ENCODE measurements around the gene ATG4C. TPM values are rescaled to one million over a fixed set of nuclear protein-coding genes. Genes with fewer than 3 reads are reported as not detected.
A peak's percentile ranks its signal among the peaks of the same experiment; 100 is the strongest.
"Not testable (repeated sequence)": the region's sequence is repeated elsewhere in the genome, so short reads cannot be mapped to it uniquely, and the experiment has no call there.

ATG4C gene, protein sequence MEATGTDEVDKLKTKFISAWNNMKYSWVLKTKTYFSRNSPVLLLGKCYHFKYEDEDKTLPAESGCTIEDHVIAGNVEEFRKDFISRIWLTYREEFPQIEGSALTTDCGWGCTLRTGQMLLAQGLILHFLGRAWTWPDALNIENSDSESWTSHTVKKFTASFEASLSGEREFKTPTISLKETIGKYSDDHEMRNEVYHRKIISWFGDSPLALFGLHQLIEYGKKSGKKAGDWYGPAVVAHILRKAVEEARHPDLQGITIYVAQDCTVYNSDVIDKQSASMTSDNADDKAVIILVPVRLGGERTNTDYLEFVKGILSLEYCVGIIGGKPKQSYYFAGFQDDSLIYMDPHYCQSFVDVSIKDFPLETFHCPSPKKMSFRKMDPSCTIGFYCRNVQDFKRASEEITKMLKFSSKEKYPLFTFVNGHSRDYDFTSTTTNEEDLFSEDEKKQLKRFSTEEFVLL
- 19.2 TPM for polyA plus RNA-seq (ENCODE audit: insufficient read length)
- long read RNA-seq, donor 1, transcript ATG4C-201 (11 exons, 2,938 nt): major isoform, 6 of 8 reads
- long read RNA-seq, donor 1, partial matches to known transcripts: 0 of 8 reads
- long read RNA-seq, donor 1, other reads (novel, unspliced or antisense): 0 of 8 reads
- long read RNA-seq, donor 2, partial matches to known transcripts: 0 of 4 reads
- long read RNA-seq, donor 2, other reads (novel, unspliced or antisense): 0 of 4 reads
- long read RNA-seq, donor 3, partial matches to known transcripts: 0 of 4 reads
- long read RNA-seq, donor 3, other reads (novel, unspliced or antisense): 0 of 4 reads
- long read RNA-seq, donor 4: 0 reads
- long read RNA-seq, donor 5, partial matches to known transcripts: 0 of 5 reads
- long read RNA-seq, donor 5, other reads (novel, unspliced or antisense): 0 of 5 reads
- long read RNA-seq, donor 6, transcript ATG4C-201 (11 exons, 2,938 nt): major isoform, 5 of 9 reads
- long read RNA-seq, donor 6, partial matches to known transcripts: 0 of 9 reads
- long read RNA-seq, donor 6, other reads (novel, unspliced or antisense): 0 of 9 reads
- long read RNA-seq, donor 7, partial matches to known transcripts: 0 of 4 reads
- long read RNA-seq, donor 7, other reads (novel, unspliced or antisense): 0 of 4 reads
- long read RNA-seq, donor 8, partial matches to known transcripts: 0 of 2 reads
- long read RNA-seq, donor 8, other reads (novel, unspliced or antisense): 0 of 2 reads

DNA sequence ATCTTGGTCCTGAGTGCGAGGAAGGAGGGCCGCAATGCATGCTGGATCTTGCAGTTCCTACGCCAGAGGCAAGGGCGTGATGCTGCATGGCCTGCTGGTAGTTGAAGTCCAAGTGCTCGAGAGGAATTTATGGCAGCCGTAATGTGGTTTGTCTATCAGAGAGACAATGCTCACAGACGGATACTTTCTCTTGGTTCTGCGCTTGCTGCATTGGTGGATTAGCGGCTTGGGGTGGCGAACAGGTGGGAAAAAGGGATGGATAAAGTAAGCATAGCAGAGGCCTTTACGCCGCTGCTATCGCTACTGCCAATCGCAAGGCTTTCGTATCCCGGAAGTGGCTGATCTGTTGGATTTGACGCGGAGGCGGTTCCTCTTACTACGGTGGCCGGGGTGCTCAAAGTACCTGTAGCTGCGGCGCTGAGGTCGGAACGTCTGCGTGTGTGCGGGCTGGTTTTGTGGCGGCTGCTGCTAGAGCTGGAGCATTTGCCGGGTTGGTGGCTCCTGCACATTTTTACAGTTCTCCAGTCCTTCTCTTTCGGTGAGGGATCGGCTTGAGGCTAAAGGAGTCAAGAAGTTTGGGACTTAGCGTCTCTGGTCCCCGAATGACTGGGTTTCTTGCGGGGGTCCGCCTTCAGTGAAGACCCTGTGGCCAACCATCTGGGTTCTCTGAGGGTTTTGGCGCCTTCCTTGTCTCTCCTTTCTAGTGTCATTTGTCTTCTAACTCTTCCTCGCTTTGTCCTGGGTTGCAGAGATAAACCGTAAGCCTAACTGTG is at the start of gene ATG4C:
Gene ATG4C, plus strand, starts transcription at position 397 of the 773 bp plus-strand sequence. CDS start 19,655 bp downstream, outside the sequence.
- peak; percentile 95 for DNase-seq

DNA sequence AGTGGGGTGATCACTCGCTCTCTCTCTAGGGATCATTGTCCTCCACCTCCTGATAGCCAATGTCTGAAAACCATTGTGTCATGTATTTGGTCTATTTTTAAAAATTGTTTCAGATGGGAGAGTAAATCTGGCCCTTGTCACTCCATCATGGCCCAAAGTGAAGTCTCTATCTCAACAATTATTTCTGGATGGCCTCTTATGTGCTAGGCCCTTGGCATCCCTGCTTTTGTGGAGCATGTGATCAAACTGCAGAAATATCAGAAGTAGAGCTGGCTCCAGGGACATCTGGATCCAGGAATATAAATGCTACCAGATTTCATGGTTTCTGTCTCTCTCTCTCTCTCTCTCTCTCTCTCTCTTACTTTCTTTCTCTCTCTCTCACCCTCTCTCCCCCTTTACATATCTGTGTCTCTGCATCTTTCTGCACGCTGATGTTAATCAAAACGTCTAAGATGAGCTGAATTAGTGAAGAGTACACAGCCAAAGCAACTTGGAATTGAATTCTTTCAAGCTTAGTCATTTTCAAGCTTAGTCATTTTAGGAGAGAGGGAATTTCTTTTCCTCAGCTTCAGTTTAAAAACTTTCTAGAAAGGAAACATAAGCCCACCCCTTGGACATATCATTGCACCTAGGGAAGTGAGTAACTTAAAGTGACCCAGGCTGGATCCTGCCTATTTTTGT is 48.3 kb upstream of the ATG4C start:
- DNase-seq: no peak

DNA sequence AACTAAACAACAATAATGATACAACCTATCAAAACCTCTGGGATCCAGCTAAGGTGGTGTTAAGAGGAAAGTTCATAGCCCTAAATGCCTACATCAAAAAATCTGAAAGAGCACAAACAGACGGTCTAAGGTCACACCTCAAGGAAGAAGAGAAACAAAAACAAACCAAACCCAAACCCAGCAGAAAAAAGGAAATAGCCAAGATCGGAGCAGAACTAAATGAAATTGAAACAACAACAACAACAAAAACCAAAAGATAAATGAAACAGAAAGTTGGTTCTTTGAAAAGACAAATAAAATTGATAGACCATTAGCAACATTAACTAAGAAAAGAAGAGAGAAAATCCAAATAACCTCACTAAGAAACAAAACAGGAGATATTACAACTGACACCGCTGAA is 43.2 kb upstream of the ATG4C start:
- DNase-seq: not testable (repeated sequence)

DNA sequence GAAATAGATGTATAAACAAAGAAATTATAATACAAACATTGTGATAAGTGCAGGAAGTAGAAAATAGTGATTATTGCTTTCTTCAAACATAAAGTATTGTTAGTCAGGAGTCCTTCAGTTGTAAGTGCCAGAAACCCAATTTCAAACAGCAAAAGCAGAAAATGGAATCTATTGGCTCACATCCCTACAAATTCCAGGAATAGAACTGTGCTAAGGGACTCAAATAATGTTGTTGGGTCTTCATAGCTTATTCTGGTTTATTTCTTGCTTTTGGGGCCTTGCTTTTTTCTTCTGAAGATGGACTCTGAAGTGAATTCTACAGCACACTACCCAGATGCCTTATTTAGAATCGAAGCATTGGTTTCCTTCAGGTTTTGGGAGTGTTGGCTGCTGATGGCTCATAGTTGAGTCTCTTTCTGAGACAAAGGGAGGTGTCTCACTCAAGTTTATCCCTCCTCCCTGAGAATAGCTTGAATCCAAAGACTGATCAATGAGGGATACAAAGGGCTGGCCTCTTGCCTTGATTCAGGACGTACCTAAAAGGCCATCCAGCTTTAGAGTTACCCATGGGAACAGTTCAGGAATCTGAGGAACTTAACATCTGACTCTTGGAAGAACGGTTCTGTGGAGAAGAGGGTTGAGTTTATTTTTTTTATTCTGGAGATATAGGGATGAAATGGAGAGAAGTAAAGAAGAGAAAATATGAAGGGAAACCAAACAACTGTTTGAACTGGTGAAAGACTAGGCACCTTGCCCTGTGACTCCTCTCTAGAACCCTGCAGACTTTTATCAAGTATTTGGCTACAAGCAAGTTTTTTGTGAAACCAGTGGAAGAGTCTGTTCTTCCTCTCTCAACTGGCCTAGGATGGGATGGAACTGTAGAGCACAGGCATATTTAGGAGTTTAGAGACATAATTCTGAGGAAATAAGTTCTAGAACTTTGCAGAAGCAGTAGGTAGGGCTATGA is 39.0 kb upstream of the ATG4C start:
- DNase-seq: no peak

DNA sequence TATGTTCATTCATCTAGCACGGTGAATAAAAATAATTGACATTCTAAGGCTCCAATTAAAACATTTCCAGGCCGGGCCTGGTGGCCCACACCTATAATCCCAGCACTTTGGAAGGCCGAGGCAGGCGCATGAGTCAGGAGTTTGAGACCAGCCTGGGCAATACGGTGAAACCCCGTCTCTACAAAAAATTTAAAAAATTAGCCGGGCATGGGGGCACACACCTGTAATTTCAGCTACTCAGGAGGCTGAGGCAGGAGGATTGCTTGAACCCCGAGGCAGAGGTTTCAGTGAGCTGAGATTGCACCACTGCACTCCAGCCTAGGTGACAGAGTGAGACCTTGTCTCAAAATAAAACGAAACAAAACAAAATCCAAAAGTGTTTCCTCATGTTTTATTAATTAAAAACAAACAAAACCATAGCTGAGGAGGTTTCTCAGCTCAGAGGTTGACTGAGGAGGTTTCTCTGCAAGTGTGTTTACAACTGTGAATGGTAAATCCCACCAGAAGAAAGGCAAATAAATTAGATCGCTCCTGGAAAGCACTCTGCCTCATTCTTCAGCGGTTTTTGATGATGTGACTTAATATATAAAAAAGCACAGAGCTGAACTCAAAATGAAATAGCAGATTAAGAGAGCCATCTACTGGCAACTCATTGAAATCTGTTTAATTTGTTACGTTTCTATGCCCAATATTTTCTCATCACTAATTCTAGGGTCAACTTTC is 37.7 kb upstream of the ATG4C start:
- peak; percentile 50 for DNase-seq

DNA sequence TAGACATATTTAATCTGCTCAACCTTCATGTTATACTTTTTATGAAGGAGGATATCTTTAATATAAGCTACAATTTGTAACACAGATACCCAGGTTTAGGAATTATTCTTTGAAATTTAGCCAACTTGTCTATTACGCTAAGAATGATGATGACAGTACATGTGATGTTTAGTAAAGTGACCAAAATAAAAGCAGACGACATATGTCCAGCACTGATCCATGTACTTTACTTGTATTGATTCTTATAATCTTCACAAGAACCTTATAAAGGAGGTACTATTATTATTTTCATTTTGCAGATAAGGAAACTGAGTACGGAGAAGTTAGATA is 37.2 kb upstream of the ATG4C start:
- no peak for DNase-seq

DNA sequence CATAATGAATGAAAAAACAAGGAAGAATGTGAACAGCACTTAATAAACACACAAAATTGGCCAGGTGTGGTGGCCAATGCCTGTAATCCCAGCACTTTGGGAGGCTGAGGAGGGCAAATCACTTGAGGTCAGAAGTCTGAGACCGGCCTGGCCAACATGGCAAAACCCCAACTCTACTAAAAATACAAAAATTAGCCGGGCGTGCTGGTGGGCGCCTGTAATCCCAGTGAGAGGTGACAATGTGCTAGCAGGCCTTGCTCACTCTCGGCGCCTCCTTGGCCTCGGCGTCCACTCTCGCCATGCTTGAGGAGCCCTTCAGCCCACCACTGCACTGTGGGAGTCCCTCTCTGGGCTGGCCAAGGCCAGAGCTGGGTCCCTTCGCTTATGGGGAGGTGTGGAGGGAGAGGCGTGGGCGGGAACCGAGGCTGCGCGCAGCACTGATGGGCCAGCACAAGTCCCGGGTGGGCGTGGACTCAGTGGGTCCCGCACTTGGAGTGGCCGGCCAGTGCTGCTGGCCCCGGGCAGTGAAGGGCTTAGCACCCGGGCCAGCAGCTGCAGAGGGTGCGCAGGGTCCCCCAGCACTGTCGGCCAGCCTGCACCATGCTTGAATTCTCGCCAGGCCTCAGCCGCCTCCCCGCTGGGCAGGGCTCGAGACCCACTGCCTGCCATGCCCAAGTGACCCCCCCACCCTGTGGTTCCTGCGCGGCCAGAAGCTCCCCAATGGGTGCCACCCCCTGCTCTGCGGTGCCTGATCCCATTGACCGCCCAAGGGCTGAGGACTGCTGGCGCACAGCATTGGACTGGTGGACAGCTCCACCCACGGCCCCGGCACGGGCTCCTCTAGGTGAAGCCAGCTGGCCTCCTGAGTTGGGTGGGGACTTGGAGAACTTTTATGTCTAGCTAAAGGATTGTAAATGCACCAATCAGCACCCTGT is 30.6 kb upstream of the ATG4C start:
- DNase-seq: no peak

DNA sequence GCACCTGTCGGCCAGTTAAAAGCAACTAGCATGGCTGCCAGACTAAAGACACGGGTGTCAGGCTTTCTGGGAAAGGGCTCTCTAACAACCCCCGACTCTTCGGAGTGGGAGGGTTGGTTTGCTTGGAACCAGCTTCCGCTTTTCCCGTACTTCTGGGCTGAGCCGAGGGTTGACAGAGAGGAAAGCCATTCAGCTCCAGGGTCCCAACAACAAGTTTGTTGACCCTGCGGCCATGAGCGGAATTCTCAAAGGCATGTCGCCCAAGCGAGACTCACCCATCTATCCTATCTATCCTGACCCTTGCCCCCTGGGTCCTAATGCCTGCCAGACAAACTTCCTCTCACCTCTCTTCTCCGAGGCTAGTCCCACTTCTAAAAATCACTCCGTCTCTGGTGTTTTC is 29.0 kb upstream of the ATG4C start:
- not testable (repeated sequence) for DNase-seq

DNA sequence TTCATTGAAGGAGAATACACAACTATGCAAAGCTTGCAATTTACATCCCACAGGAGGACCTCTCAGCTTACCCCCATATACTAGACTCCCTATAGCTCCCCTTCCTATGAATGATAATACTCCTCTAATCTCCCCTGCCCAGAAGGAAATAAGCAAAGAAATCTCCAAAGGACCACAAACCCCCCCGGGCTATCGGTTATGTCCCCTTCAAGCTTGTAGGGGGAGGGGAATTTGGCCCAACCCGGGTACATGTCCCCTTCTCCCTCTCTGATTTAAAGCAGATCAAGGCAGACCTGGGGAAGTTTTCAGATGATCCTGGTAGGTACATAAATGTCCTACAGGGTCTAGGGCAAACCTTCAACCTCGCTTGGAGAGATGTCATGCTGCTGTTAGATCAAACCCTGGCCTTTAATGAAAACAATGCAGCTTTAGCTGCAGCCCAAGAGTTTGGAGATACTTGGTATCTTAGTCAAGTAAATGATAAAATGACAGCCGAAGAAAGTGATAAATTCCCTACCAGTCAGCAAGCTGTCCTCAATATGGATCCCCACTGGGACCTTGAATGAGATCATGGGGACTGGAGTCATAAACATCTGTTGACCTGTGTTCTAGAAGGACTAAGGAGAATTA is 27.6 kb upstream of the ATG4C start:
- not testable (repeated sequence) for DNase-seq

DNA sequence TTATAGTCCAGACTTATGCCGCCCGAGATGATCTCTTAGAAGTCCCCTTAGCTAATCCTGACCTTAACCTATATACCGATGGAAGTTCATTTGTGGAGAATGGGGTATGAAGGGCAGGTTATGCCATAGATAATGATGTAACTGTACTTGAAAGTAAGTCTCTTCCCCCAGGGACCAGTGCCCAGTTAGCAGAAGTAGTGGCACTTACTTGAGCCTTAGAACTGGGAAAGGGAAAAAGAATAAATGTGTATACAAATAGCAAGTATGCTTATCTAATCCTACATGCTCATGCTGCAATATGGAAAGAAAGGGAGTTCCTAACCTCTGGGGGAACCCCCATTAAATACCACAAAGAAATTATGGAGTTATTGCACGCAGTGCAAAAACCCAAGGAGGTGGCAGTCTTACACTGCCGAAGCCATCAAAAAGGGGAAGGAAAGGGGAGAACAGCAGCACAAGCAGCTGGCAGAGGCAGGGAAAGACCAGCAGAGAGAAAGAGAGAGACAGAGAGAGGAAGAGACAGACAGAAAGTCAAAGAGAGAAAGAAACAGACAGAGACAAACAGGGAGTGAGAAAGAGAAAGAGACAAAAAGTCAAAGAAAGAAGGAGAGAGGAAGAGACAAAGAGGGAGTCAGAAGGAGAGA is 24.6 kb upstream of the ATG4C start:
- not testable (repeated sequence) for DNase-seq

DNA sequence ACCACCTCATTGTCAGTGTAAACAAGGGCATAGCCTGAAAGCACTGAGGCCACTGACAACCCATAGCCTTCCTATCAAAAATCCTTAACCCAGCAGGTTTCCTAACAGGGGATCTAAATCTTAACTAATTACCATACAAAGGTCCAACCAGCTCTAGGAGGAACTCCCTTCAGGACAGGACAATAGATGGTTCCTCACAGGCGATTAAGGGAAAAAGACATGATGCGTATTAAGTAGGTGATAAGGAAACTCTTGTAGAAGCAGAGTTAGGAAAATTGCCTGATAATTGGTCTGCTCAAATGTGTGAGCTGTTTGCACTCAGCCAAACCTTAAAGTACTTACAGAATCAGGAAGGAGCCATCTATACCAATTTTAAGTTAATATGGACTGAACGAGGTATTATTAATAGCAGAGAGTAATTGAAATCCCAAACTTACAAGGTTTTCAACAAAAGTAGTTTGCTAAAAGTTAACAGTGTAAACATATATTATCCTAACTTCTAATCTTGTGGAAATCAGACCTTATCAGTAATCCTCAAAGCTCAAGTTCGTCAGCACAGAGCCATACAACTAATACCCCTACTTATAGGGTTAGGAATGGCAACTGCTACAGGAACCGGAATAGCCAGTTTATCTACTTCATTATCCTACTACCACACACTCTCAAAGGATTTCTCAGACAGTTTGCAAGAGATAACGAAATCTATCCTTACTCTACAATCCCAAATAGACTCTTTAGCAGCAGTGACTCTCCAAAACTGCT is 23.7 kb upstream of the ATG4C start:
- DNase-seq: not testable (repeated sequence)

DNA sequence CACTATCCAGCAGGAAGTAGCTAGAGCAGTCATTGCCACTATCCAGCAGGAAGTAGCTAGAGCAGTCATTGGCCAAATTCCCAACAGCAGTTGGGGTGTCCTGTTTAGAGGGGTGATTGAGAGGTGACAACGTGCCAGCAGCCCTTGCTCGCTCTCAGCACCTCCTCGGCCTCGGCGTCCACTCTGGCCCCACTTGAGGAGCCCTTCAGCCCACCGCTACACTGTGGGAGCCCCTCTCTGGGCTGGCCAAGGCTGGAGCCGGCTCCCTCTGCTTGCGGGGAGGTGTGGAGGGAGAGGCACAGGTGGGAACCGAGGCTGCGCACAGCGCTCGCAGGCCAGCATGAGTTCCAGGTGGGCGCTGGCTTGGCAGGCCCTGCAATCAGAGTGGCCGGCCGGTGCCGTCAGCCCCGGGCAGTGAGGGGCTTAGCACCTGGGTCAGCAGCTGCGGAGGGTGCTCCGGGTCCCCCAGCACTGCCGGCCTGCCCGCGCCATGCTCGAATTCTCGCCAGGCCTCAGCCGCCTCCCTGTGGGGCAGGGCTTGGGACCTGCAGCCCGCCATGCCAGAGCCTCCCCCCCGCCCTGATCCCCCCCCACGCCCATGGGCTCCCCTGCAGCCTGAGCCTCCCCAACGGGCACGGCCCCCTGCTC is 22.6 kb upstream of the ATG4C start:
- DNase-seq: not testable (repeated sequence)

DNA sequence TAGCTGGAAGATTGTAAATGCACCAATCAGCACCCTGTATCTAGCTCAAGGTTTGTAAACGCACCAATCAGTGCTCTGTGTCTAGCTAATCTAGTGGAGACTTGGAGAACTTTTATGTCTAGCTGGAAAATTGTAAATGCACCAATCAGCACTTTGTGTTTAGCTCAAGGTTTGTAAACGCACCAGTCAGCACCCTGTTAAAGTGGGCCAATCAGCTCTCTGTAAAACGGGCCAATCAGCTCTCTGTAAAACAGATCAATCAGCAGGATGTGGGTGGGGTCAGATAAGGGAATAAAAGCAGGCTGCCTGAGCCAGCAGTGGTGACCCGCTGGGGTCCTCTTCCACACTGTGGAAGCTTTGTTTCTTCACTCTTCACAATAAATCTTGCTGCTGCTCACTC is 21.9 kb upstream of the ATG4C start:
- DNase-seq: not testable (repeated sequence)

DNA sequence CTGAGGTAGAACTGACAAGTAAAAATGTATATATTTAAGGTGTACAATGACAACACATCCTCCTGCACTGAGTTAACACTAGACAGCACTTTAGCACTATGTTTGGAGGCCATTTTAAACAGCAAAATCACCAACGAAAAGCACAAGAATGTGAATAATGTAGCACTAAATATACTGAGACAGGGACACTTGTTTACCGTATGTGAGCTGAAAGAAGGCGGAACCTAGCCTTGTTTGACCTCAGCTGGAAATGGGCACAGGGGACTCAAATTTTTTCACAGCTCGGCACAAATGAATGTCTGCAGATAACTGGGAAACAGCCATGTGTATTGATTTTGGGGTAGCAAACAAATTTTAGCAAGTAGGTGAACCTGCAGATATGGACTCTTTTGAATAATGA is 18.0 kb upstream of the ATG4C start:
- no peak for DNase-seq

DNA sequence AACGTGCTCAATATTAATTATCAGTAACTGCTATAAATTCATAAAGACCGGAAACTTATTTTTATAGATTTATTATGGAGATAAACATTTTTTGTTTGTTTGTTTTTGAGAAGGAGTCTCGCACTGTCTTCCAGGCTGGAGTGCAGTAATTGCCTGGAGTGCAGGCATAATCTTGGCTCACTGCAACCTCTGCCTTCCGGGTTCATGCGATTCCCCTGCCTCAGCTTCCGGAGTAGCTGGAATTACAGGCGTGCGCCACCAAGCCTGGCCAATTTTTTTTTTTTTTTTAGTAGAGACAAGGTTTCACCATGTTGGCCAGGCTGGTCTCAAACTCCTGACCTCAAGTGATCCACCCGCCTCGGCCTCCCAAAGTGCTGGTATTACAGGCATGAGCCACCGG is 15.4 kb upstream of the ATG4C start:
- DNase-seq: not testable (repeated sequence)

Data from left kidney (tissue), 8 donors.